Measurements from ENCODE around the gene CD59. TPM values are rescaled to one million over a fixed set of nuclear protein-coding genes. Genes with fewer than 3 reads are reported as not detected.

Gene CD59
- total RNA-seq, 1 experiment from 2014 or later: 736 TPM

DNA sequence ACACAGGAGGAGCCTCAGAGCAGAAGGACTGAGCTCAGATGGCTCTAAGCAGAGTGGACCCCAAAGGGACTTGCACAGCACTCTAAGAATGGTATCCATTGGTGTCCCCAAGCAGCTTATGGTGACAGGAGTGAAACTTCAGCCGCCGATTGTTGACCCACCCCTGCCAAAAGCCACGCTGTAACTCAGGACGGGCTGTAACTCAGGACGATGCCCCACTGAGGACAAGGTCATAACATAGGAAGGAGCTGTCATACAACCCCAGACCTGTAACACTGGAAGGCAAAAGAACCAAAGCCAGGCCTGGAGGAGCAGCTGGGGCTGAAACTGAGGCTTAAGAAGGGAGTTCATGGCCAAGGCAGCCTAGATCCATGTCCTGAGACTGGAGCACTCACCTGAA lies 14.2 kb downstream of the CD59 start:
- CTCF ChIA-PET: no interaction called here
- peaks cover 14% of the 10 kb centered on the region for H3K36me3 ChIP-seq (ENCODE audit: control insufficient read depth, insufficient read depth, low read length)
- H3K27me3 ChIP-seq (ENCODE audit: control insufficient read depth, insufficient read depth, low read length): no peaks in the 10 kb centered on the region
- in situ Hi-C loops (cut with HindIII; ENCODE audit: low pct_unique_long_range_greater_than_20kb, low sequenced_read_pairs): no loop called here
- no peaks in the 10 kb centered on the region for H3K9me3 ChIP-seq (ENCODE audit: control insufficient read depth, insufficient read depth, low read depth, low read length)
- ATAC-seq (peak; percentile 10; the same call in 1 of the 2 replicates), DNase-seq (ENCODE audit: low read depth, low spot score) (no peak)
- H3K4me1 ChIP-seq (ENCODE audit: control insufficient read depth, insufficient read depth, low read length): peaks cover 52% of the 10 kb centered on the region
- no peak overlapping the region for H3K4me3 ChIP-seq (ENCODE audit: low read depth in 2 of 2, low read length in 2 of 2)
- TF ChIP-seq, protein P1, sequence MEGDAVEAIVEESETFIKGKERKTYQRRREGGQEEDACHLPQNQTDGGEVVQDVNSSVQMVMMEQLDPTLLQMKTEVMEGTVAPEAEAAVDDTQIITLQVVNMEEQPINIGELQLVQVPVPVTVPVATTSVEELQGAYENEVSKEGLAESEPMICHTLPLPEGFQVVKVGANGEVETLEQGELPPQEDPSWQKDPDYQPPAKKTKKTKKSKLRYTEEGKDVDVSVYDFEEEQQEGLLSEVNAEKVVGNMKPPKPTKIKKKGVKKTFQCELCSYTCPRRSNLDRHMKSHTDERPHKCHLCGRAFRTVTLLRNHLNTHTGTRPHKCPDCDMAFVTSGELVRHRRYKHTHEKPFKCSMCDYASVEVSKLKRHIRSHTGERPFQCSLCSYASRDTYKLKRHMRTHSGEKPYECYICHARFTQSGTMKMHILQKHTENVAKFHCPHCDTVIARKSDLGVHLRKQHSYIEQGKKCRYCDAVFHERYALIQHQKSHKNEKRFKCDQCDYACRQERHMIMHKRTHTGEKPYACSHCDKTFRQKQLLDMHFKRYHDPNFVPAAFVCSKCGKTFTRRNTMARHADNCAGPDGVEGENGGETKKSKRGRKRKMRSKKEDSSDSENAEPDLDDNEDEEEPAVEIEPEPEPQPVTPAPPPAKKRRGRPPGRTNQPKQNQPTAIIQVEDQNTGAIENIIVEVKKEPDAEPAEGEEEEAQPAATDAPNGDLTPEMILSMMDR (IDR thresholded peaks at IDR 0.05): no peak
- TF ChIP-seq POLR2AphosphoS5 (IDR thresholded peaks at IDR 0.05; ENCODE audit: low read depth, low read length) (no peak), TCF7L2 (IDR thresholded peaks at IDR 0.05; ENCODE audit: low read depth, low read length) (no peak), SIN3A (IDR thresholded peaks at IDR 0.05; ENCODE audit: borderline replicate concordance, insufficient read depth, low read depth, low read length) (no peak)
- TF ChIP-seq, protein P2, sequence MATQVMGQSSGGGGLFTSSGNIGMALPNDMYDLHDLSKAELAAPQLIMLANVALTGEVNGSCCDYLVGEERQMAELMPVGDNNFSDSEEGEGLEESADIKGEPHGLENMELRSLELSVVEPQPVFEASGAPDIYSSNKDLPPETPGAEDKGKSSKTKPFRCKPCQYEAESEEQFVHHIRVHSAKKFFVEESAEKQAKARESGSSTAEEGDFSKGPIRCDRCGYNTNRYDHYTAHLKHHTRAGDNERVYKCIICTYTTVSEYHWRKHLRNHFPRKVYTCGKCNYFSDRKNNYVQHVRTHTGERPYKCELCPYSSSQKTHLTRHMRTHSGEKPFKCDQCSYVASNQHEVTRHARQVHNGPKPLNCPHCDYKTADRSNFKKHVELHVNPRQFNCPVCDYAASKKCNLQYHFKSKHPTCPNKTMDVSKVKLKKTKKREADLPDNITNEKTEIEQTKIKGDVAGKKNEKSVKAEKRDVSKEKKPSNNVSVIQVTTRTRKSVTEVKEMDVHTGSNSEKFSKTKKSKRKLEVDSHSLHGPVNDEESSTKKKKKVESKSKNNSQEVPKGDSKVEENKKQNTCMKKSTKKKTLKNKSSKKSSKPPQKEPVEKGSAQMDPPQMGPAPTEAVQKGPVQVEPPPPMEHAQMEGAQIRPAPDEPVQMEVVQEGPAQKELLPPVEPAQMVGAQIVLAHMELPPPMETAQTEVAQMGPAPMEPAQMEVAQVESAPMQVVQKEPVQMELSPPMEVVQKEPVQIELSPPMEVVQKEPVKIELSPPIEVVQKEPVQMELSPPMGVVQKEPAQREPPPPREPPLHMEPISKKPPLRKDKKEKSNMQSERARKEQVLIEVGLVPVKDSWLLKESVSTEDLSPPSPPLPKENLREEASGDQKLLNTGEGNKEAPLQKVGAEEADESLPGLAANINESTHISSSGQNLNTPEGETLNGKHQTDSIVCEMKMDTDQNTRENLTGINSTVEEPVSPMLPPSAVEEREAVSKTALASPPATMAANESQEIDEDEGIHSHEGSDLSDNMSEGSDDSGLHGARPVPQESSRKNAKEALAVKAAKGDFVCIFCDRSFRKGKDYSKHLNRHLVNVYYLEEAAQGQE (IDR thresholded peaks at IDR 0.05; ENCODE audit: insufficient read depth in 1 of 2, low read depth in 2 of 2, low read length in 1 of 2): no peak
- no TSS peak for BruUV-seq (replicated peaks)
- POLR2A ChIA-PET: no interaction called here
- intact Hi-C loops (cut with micrococcal nuclease; ENCODE audit: unreplicated experiment): no loop called here
- peak overlapping the region; percentile 60 for H3K27ac ChIP-seq (ENCODE audit: low read length)

DNA sequence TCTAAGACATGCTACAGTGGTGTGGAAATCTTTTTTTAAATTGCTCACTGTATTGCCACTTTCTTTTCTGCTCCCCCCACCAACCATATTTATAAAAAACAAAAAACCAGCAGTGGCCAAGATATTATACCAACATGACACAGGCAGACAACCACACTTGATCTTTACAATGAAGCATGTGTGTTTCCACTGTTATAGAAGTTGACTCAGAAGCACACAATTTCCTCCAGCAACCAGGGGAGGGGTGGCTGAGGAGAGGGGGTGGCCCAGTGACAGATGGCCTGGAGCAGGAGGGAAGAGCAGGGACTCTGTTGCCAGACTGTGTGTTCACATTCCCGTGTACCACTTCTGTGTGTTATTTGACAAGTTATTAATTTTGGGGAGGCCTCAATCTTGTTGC lies 14.8 kb downstream of the CD59 start:
- ChIA-PET POLR2A (no interaction called here), CTCF (no interaction called here)
- BruUV-seq (replicated peaks): no TSS peak
- intact Hi-C loops (cut with micrococcal nuclease; ENCODE audit: unreplicated experiment): no loop called here
- TF ChIP-seq, protein P2 (IDR thresholded peaks at IDR 0.05; ENCODE audit: insufficient read depth in 1 of 2, low read depth in 2 of 2, low read length in 1 of 2): no peak
- TF ChIP-seq, protein P1 (IDR thresholded peaks at IDR 0.05): no peak
- TF ChIP-seq SIN3A (IDR thresholded peaks at IDR 0.05; ENCODE audit: borderline replicate concordance, insufficient read depth, low read depth, low read length) (no peak), POLR2AphosphoS5 (IDR thresholded peaks at IDR 0.05; ENCODE audit: low read depth, low read length) (no peak), TCF7L2 (IDR thresholded peaks at IDR 0.05; ENCODE audit: low read depth, low read length) (no peak)
- no peaks in the 10 kb centered on the region for H3K27me3 ChIP-seq (ENCODE audit: control insufficient read depth, insufficient read depth, low read length)
- peak overlapping the region; percentile 36 for H3K27ac ChIP-seq (ENCODE audit: low read length)
- peaks cover 58% of the 10 kb centered on the region for H3K4me1 ChIP-seq (ENCODE audit: control insufficient read depth, insufficient read depth, low read length)
- no peaks in the 10 kb centered on the region for H3K9me3 ChIP-seq (ENCODE audit: control insufficient read depth, insufficient read depth, low read depth, low read length)
- in situ Hi-C loops (cut with HindIII; ENCODE audit: low pct_unique_long_range_greater_than_20kb, low sequenced_read_pairs): no loop called here
- DNase-seq (ENCODE audit: low read depth, low spot score) (no peak), ATAC-seq (peak; percentile 57)
- no peak overlapping the region for H3K4me3 ChIP-seq (ENCODE audit: low read depth in 2 of 2, low read length in 2 of 2)
- H3K36me3 ChIP-seq (ENCODE audit: control insufficient read depth, insufficient read depth, low read length): peaks cover 17% of the 10 kb centered on the region
